Measurements from ENCODE around the gene MAP3K7. TPM values are rescaled to one million over a fixed set of nuclear protein-coding genes. Genes with fewer than 3 reads are reported as not detected.

Gene MAP3K7
- polyA plus RNA-seq, 1 experiment: 23.1 TPM

GRCh38 chr6:90586546-90586835, 381 bp downstream of the MAP3K7 start:
- no peak for DNase-seq (ENCODE audit: low read depth)
- peak overlapping the region; percentile 99 for H3K4me3 ChIP-seq (ENCODE audit: low read depth, low read length)
- no peak for TF ChIP-seq CTCF (IDR thresholded peaks at IDR 0.05; ENCODE audit: insufficient read depth, low read depth, low read length)
- CTCF ChIA-PET: interaction anchor here (0.6 kb wide), 1 partner anchor 170 kb away, joined by 3 read pairs; no protein-coding TSS in a partner anchor
- H3K36me3 ChIP-seq (ENCODE audit: control insufficient read depth, insufficient read depth, low read length): no peaks in the 10 kb centered on the region
- no peaks in the 10 kb centered on the region for H3K27me3 ChIP-seq (ENCODE audit: control insufficient read depth, insufficient read depth, low read length)
- POLR2A ChIA-PET: no interaction called here

GRCh38 chr6:90584636-90585255, 2.1 kb downstream of the MAP3K7 start:
- Histone ChIP-seq H3K27me3 (ENCODE audit: control insufficient read depth, insufficient read depth, low read length) (no peaks in the 10 kb centered on the region), H3K4me3 (ENCODE audit: low read depth, low read length) (no peak overlapping the region), H3K36me3 (ENCODE audit: control insufficient read depth, insufficient read depth, low read length) (no peaks in the 10 kb centered on the region)
- ChIA-PET POLR2A (interaction anchor here (0.6 kb wide), 1 partner anchor 331 kb away, joined by 6 read pairs; no protein-coding TSS in a partner anchor), CTCF (no interaction called here)
- no peak for DNase-seq (ENCODE audit: low read depth)
- TF ChIP-seq CTCF (IDR thresholded peaks at IDR 0.05; ENCODE audit: insufficient read depth, low read depth, low read length): no peak

- no peak for TF ChIP-seq CTCF (IDR thresholded peaks at IDR 0.05; ENCODE audit: insufficient read depth, low read depth, low read length)
- H3K27me3 ChIP-seq (ENCODE audit: control insufficient read depth, insufficient read depth, low read length): no peaks in the 10 kb centered on the region
- DNase-seq (ENCODE audit: low read depth): no peak
- H3K36me3 ChIP-seq (ENCODE audit: control insufficient read depth, insufficient read depth, low read length): no peaks in the 10 kb centered on the region
- no peak overlapping the region for H3K4me3 ChIP-seq (ENCODE audit: low read depth, low read length)
- CTCF ChIA-PET: no interaction called here
- POLR2A ChIA-PET: interaction anchor here (0.6 kb wide), 1 partner anchor 332 kb away, joined by 6 read pairs; no protein-coding TSS in a partner anchor
Measured at GRCh38 chr6:90583836-90584481, 2.9 kb downstream of the MAP3K7 start.

- CTCF ChIA-PET: no interaction called here
Measured at GRCh38 chr6:90583179-90583835, 3.6 kb downstream of the MAP3K7 start.

More at GRCh38 chr6:90583179-90583835, 3.6 kb downstream of the MAP3K7 start:
- Histone ChIP-seq H3K27me3 (ENCODE audit: control insufficient read depth, insufficient read depth, low read length) (no peaks in the 10 kb centered on the region), H3K36me3 (ENCODE audit: control insufficient read depth, insufficient read depth, low read length) (no peaks in the 10 kb centered on the region), H3K4me3 (ENCODE audit: low read depth, low read length) (no peak overlapping the region)
- POLR2A ChIA-PET: no interaction called here
- no peak for DNase-seq (ENCODE audit: low read depth)
- TF ChIP-seq CTCF (IDR thresholded peaks at IDR 0.05; ENCODE audit: insufficient read depth, low read depth, low read length): no peak

Measured in BJ (cell line).